ENCODE data around the gene TMPRSS3. TPM values are rescaled to one million over a fixed set of nuclear protein-coding genes. Genes with fewer than 3 reads are reported as not detected.

Gene TMPRSS3
- total RNA-seq, 1 experiment from 2014 or later, result 0.45 TPM

DNA sequence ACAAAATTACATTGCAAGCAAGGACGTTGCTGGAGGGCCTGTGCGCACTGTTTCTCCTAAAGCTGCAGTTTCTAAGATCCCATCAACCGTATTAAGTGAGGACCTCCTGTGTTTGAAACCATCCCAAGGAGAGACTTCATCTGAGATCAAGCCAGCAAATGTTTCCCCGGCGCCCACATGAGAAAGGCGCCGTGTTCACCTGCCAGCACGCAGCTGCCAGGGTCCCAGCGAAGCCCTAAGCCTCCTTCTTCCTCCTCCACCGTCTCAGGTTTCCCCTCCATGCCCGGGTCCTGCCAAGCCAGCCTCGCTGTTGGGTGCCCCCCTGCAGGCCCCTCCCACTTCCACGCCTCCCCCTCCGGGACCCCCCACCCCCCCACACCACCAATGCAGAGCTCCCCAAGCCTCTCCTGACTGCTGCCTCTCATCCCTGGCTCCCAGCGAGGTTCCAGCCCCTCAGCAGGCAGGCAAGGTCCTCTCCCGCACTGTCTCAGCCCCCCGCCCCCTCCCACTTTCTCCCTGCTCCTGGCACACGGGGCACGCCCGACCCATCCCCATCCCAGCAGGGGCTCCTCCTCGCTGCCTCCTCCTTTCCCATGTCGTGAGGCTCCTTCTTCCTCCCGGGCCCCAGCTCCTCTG is 20.9 kb downstream of the TMPRSS3 start:
- Histone ChIP-seq H3K9me3 (replicated peaks) (no peaks in the 10 kb centered on the region), H3K36me3 (no peaks in the 10 kb centered on the region), H3K4me1 (replicated peaks) (no peaks in the 10 kb centered on the region), H3K4me3 (no peak overlapping the region), H3K27ac (no peak overlapping the region), H3K27me3 (replicated peaks) (no peaks in the 10 kb centered on the region)
- DNase-seq (ENCODE audit: low read depth in 1 of 2, low spot score in 2 of 2), result no peak

DNA sequence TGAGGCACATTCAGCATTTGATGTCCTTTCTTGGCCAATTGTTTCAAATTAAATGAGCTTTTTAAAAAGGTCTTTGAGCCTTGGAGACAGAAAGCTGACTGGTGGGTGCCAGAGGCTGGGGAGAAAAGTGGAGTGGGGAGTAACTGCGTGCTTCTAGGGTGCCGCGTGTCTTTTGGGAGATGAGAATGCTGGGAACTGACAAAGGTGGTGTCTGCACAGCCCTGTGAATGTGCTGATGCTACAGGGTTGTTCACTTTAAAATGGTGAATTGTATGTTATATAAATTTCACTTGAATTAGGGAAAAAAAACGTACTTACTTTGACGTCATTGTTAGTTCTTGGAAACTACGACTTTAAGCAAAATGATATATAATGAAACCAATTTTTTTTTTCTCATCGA is 21.4 kb downstream of the TMPRSS3 start:
- no peak for DNase-seq (ENCODE audit: low read depth in 1 of 2, low spot score in 2 of 2)
- H3K36me3 ChIP-seq, result no peaks in the 10 kb centered on the region

GRCh38 chr21:42373908-42374455 is 21.9 kb downstream of the TMPRSS3 start:
- no peaks in the 10 kb centered on the region for H3K27me3 ChIP-seq (replicated peaks)
- H3K4me1 ChIP-seq (replicated peaks), result no peaks in the 10 kb centered on the region
- DNase-seq (ENCODE audit: low read depth in 1 of 2, low spot score in 2 of 2), result no peak
- H3K27ac ChIP-seq, result no peak overlapping the region
- no peak overlapping the region for H3K4me3 ChIP-seq
- H3K9me3 ChIP-seq (replicated peaks), result no peaks in the 10 kb centered on the region
- no peaks in the 10 kb centered on the region for H3K36me3 ChIP-seq

More for the DNA sequence above, 21.4 kb downstream of the TMPRSS3 start:
- no peaks in the 10 kb centered on the region for H3K9me3 ChIP-seq (replicated peaks)
- H3K27me3 ChIP-seq (replicated peaks), result no peaks in the 10 kb centered on the region
- H3K27ac ChIP-seq, result no peak overlapping the region
- no peaks in the 10 kb centered on the region for H3K4me1 ChIP-seq (replicated peaks)
- no peak overlapping the region for H3K4me3 ChIP-seq

- DNase-seq (ENCODE audit: low read depth in 1 of 2, low spot score in 2 of 2), result no peak
- no peak overlapping the region for H3K4me3 ChIP-seq
- H3K27ac ChIP-seq, result no peak overlapping the region
- H3K9me3 ChIP-seq (replicated peaks), result no peaks in the 10 kb centered on the region
- no peaks in the 10 kb centered on the region for H3K4me1 ChIP-seq (replicated peaks)
- H3K36me3 ChIP-seq, result no peaks in the 10 kb centered on the region
- H3K27me3 ChIP-seq (replicated peaks), result no peaks in the 10 kb centered on the region
Measured at GRCh38 chr21:42373196-42373907, 22.5 kb downstream of the TMPRSS3 start.

GRCh38 chr21:42370894-42371654 is 24.8 kb downstream of the TMPRSS3 start:
- Histone ChIP-seq H3K4me3 (no peak overlapping the region), H3K4me1 (replicated peaks) (peaks cover 11% of the 10 kb centered on the region), H3K27me3 (replicated peaks) (no peaks in the 10 kb centered on the region), H3K36me3 (no peaks in the 10 kb centered on the region), H3K27ac (no peak overlapping the region), H3K9me3 (replicated peaks) (no peaks in the 10 kb centered on the region)
- no peak for DNase-seq (ENCODE audit: low read depth in 1 of 2, low spot score in 2 of 2)

DNA sequence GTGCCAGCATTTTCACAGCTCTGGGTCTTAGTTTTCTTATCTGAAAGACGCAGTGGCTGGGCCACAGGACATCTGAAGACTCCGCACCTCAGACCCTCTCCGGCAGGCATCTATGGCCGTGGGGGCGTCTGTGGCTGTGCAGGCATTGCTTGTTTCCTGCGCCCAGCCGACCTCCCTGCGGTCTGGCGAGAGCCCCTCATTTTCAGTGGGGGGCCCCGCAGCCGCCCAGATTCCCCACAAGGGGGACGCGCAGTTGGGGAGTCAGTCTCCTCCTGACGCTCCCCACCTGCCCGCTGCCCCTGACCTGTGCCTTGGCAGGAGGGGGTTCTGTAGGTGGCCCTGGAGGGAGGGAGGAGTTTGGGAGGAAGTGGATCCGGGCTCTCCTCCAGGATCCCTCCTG is 26.0 kb downstream of the TMPRSS3 start:
- H3K36me3 ChIP-seq, result no peaks in the 10 kb centered on the region
- no peak overlapping the region for H3K4me3 ChIP-seq
- peaks cover 12% of the 10 kb centered on the region for H3K4me1 ChIP-seq (replicated peaks)
- H3K27ac ChIP-seq, result no peak overlapping the region
- H3K27me3 ChIP-seq (replicated peaks), result no peaks in the 10 kb centered on the region
- no peak for DNase-seq (ENCODE audit: low read depth in 1 of 2, low spot score in 2 of 2)
- no peaks in the 10 kb centered on the region for H3K9me3 ChIP-seq (replicated peaks)

GRCh38 chr21:42367367-42368165 is 28.3 kb downstream of the TMPRSS3 start:
- Histone ChIP-seq H3K9me3 (replicated peaks) (no peaks in the 10 kb centered on the region), H3K36me3 (no peaks in the 10 kb centered on the region), H3K27ac (no peak overlapping the region; the same call in 1 of the 2 replicates), H3K27me3 (replicated peaks) (0 out of 2 replicates have a peak, but pooled peaks cover 3% of the 10 kb centered on the region), H3K4me3 (no peak overlapping the region), H3K4me1 (replicated peaks) (peaks cover 12% of the 10 kb centered on the region)
- no peak for DNase-seq (ENCODE audit: low read depth in 1 of 2, low spot score in 2 of 2)

DNA sequence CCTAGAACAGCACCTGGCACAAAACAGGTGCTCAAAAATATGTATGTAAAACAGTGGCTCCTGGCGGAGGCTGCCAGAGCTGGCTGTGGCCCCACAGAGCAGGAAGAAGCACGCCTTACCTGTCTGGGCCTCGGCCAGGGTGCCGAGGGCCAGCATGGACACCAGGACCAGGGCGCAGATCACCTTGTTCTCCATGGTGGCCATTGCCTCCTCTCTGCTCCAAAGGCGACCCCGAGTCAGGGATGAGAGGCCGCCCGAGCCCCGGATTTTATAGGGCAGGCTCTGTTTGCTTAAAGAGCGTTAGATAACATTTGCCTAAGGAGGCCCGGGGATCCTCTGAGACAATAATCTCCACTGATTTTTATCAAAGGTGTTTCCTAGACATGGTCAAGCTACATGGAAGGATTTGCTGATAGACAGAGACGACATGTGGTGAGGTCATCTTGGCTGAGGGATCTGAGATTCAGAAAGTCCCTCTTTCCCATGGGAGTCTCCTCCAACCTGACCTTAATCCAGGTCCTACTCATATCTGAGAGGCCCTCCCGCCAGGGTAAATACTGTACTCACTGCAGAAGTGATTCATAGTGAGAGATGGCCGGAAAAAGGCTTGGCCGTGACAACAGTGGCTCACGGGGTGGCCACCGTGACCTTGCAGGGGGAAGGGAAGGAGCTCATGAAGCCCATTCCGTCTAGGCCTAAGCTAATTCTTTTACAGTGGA is 29.4 kb downstream of the TMPRSS3 start, which contains the start of gene TFF1:
TSS of gene TFF1 (minus strand) at position 244 of the 719 bp plus-strand sequence. CDS start at position 204, 40 bp downstream.
- DNase-seq (ENCODE audit: low read depth in 1 of 2, low spot score in 2 of 2), result peak; percentile 58 to 65
- Histone ChIP-seq H3K4me1 (replicated peaks) (peaks cover 12% of the 10 kb centered on the region), H3K4me3 (no peak within 1 kb of the TSS), H3K27ac (peak within 1 kb of the TSS; percentile 47), H3K27me3 (replicated peaks) (0 out of 2 replicates have a peak, but pooled peaks cover 3% of the 10 kb centered on the region), H3K36me3 (no peaks in the 10 kb centered on the region), H3K9me3 (replicated peaks) (no peaks in the 10 kb centered on the region)

GRCh38 chr21:42365770-42366169 is 30.1 kb downstream of the TMPRSS3 start:
- Histone ChIP-seq H3K27me3 (replicated peaks) (0 out of 2 replicates have a peak, but pooled peaks cover 3% of the 10 kb centered on the region), H3K27ac (no peak overlapping the region), H3K4me3 (no peak overlapping the region), H3K36me3 (no peaks in the 10 kb centered on the region), H3K4me1 (replicated peaks) (peaks cover 12% of the 10 kb centered on the region), H3K9me3 (replicated peaks) (no peaks in the 10 kb centered on the region)
- DNase-seq (ENCODE audit: low read depth in 1 of 2, low spot score in 2 of 2), result no peak

- H3K27ac ChIP-seq, result no peak overlapping the region
- no peaks in the 10 kb centered on the region for H3K36me3 ChIP-seq
- DNase-seq (ENCODE audit: low read depth in 1 of 2, low spot score in 2 of 2), result no peak
- H3K9me3 ChIP-seq (replicated peaks), result no peaks in the 10 kb centered on the region
- H3K4me1 ChIP-seq (replicated peaks), result peaks cover 12% of the 10 kb centered on the region
- 0 out of 2 replicates have a peak, but pooled peaks cover 3% of the 10 kb centered on the region for H3K27me3 ChIP-seq (replicated peaks)
- H3K4me3 ChIP-seq, result no peak overlapping the region
Measured at GRCh38 chr21:42364304-42364865, 31.5 kb downstream of the TMPRSS3 start.

- DNase-seq (ENCODE audit: low read depth in 1 of 2, low spot score in 2 of 2), result no peak
- Histone ChIP-seq H3K27ac (no peak overlapping the region), H3K36me3 (no peaks in the 10 kb centered on the region), H3K9me3 (replicated peaks) (no peaks in the 10 kb centered on the region), H3K4me1 (replicated peaks) (peaks cover 12% of the 10 kb centered on the region), H3K4me3 (no peak overlapping the region), H3K27me3 (replicated peaks) (0 out of 2 replicates have a peak, but pooled peaks cover 3% of the 10 kb centered on the region)
Measured at GRCh38 chr21:42363312-42363711, 32.5 kb downstream of the TMPRSS3 start.

DNA sequence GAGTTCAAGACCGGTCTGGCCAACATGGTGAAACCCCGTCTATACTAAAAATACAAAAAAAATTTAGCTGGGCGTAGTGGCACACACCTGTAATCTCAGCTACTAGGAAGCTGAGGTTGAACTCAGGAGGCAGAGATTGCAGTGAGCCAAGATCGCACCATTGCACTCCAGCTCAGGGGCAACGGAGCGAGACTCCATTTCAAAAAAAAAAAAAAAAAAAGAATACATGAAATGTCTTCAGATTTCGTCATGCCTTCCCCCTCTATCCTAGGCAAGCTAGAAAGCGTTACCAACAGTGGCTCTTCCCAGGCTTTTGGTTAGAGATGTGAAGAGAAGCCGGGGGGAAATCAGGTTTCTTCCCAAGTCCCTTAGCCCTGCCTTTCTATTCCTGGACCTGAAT is 33.2 kb downstream of the TMPRSS3 start:
- Histone ChIP-seq H3K4me3 (no peak overlapping the region), H3K4me1 (replicated peaks) (peaks cover 12% of the 10 kb centered on the region), H3K27me3 (replicated peaks) (0 out of 2 replicates have a peak, but pooled peaks cover 3% of the 10 kb centered on the region), H3K36me3 (no peaks in the 10 kb centered on the region), H3K27ac (no peak overlapping the region), H3K9me3 (replicated peaks) (no peaks in the 10 kb centered on the region)
- DNase-seq (ENCODE audit: low read depth in 1 of 2, low spot score in 2 of 2), result no peak

All from SJSA1 (cell line).